ENCODE results near the gene PALM. TPM values are rescaled to one million over a fixed set of nuclear protein-coding genes. Genes with fewer than 3 reads are reported as not detected.
A peak's percentile ranks its signal among the peaks of the same experiment; 100 is the strongest.

Gene PALM
- total RNA-seq, 1 experiment from 2014 or later, result 43.7 TPM

- TF ChIP-seq YY1 (IDR thresholded peaks at IDR 0.05; ENCODE audit: extremely low read depth, insufficient replicate concordance, low read depth, low read length) (peak; percentile 99), CTCF (IDR thresholded peaks at IDR 0.05 in 2 of 3, conservative IDR thresholded peaks at IDR 0.05 in 1 of 3; ENCODE audit: borderline replicate concordance in 1 of 3, insufficient read depth in 1 of 3, low read depth in 2 of 3, low read length in 2 of 3) (peak in 1 of 3 experiments; percentile 16; a peak in 1 of 6 replicates)
Observed at GRCh38 chr19:796692-797527, 88.2 kb downstream of the PALM start, which contains the start of gene PTBP1 (continued).

Other genes starting within 250 kb of the PALM start
- gene SHC2, start 247.9 kb upstream of the PALM start, total RNA-seq (2021; ENCODE audit: unreplicated experiment), result 2.5 TPM
- 0.57 TPM for gene MADCAM1, start 212.4 kb upstream of the PALM start, total RNA-seq (2021; ENCODE audit: unreplicated experiment)
- 19.1 TPM for gene TPGS1, start 201.4 kb upstream of the PALM start, total RNA-seq (2021; ENCODE audit: unreplicated experiment)
- 87.4 TPM for gene CDC34, start 177.2 kb upstream of the PALM start, total RNA-seq (2021; ENCODE audit: unreplicated experiment)
- gene GZMM, start 164.9 kb upstream of the PALM start, total RNA-seq (2021; ENCODE audit: unreplicated experiment), result 0.59 TPM
- gene BSG, start 136.3 kb upstream of the PALM start, total RNA-seq (2021; ENCODE audit: unreplicated experiment), result 603 TPM
- gene HCN2, start 119.1 kb upstream of the PALM start, total RNA-seq (2021; ENCODE audit: unreplicated experiment), result 2.4 TPM
- gene POLRMT, start 75.4 kb upstream of the PALM start, total RNA-seq (2021; ENCODE audit: unreplicated experiment), result 138 TPM
- gene FGF22, start 69.1 kb upstream of the PALM start, total RNA-seq (2021; ENCODE audit: unreplicated experiment), result 1.5 TPM
- gene RNF126, start 45.7 kb upstream of the PALM start, total RNA-seq (2021; ENCODE audit: unreplicated experiment), result 93.8 TPM
- gene FSTL3, start 32.5 kb upstream of the PALM start, total RNA-seq (2021; ENCODE audit: unreplicated experiment), result 29.1 TPM
- not detected for gene PRSS57, start 13.5 kb upstream of the PALM start, total RNA-seq (2021; ENCODE audit: unreplicated experiment)
- gene MISP, start 42.2 kb downstream of the PALM start, total RNA-seq (2021; ENCODE audit: unreplicated experiment), result 38.2 TPM
- gene PTBP1, start 88.5 kb downstream of the PALM start, total RNA-seq (2021; ENCODE audit: unreplicated experiment), result 676 TPM
- gene PLPPR3, start 113.0 kb downstream of the PALM start, total RNA-seq (2021; ENCODE audit: unreplicated experiment), result 0.27 TPM
- gene AZU1, start 118.9 kb downstream of the PALM start, total RNA-seq (2021; ENCODE audit: unreplicated experiment), result not detected
- 2.7 TPM for gene PRTN3, start 132.1 kb downstream of the PALM start, total RNA-seq (2021; ENCODE audit: unreplicated experiment)
- gene ELANE, start 143.4 kb downstream of the PALM start, total RNA-seq (2021; ENCODE audit: unreplicated experiment), result not detected
- gene CFD, start 150.7 kb downstream of the PALM start, total RNA-seq (2021; ENCODE audit: unreplicated experiment), result 80.2 TPM
- gene MED16, start 184.3 kb downstream of the PALM start, total RNA-seq (2021; ENCODE audit: unreplicated experiment), result 73.6 TPM
- not detected for gene RNU6-9, start 184.5 kb downstream of the PALM start, total RNA-seq (2021; ENCODE audit: unreplicated experiment)
- 92.3 TPM for gene R3HDM4, start 204.3 kb downstream of the PALM start, total RNA-seq (2021; ENCODE audit: unreplicated experiment)
- 5.9 TPM for gene KISS1R, start 208.4 kb downstream of the PALM start, total RNA-seq (2021; ENCODE audit: unreplicated experiment)
- gene ARID3A, start 217.1 kb downstream of the PALM start, total RNA-seq (2021; ENCODE audit: unreplicated experiment), result 21.8 TPM